ENCODE results near the gene FHL2. TPM values are rescaled to one million over a fixed set of nuclear protein-coding genes. Genes with fewer than 3 reads are reported as not detected.

FHL2 gene
- total and polyA plus RNA-seq, 9 of the 15 experiments (the other 6 are each of a cell fraction or from before 2014, with no cell fraction given), result 7.5 to 33.1 (median 23.9) TPM

GRCh38 chr2:105328281-105329196, 70.3 kb downstream of the FHL2 start (continued):
- TF ChIP-seq ZNF644 (tag; IDR thresholded peaks at IDR 0.05; ENCODE audit: low read depth) (no peak), CEBPZ (IDR thresholded peaks at IDR 0.05; ENCODE audit: borderline replicate concordance, low read depth, low read length) (no peak), KLF16 (IDR thresholded peaks at IDR 0.05) (no peak), MAZ (CRISPR knock-in tag; conservative IDR thresholded peaks at IDR 0.05 in 1 of 2, IDR thresholded peaks at IDR 0.05 in 1 of 2) (no peak), HMBOX1 (IDR thresholded peaks at IDR 0.05) (no peak), NCOA6 (IDR thresholded peaks at IDR 0.05) (no peak), ZFP36 (IDR thresholded peaks at IDR 0.05; ENCODE audit: low read depth, low read length, partially characterized antibody) (no peak), NCOA4 (IDR thresholded peaks at IDR 0.05; ENCODE audit: partially characterized antibody) (no peak), RBM34 (IDR thresholded peaks at IDR 0.05; ENCODE audit: borderline replicate concordance, insufficient read depth, low read length) (no peak), ZNF165 (CRISPR knock-in tag; IDR thresholded peaks at IDR 0.05; ENCODE audit: borderline replicate concordance) (no peak), YBX1 (IDR thresholded peaks at IDR 0.05) (no peak), ZNF24 (IDR thresholded peaks at IDR 0.05) (no peak), CREM (IDR thresholded peaks at IDR 0.05; ENCODE audit: low read depth) (no peak), TAL1 (IDR thresholded peaks at IDR 0.05) (no peak), ZBTB8A (IDR thresholded peaks at IDR 0.05; ENCODE audit: partially characterized antibody) (no peak), SMARCA5 (IDR thresholded peaks at IDR 0.05) (peak; percentile 80), MAX (CRISPR knock-in tag; IDR thresholded peaks at IDR 0.05) (peak; percentile 81), NR1H2 (CRISPR knock-in tag; IDR thresholded peaks at IDR 0.05) (no peak), ZNF384 (IDR thresholded peaks at IDR 0.05; ENCODE audit: low read depth, low read length) (no peak), FOXP4 (CRISPR knock-in tag; IDR thresholded peaks at IDR 0.05; ENCODE audit: borderline replicate concordance) (0 out of 2 replicates have a peak, but pooled peaks have one; percentile 47), FOXM1 (IDR thresholded peaks at IDR 0.05; ENCODE audit: low read depth) (no peak), FOXM1 (CRISPR knock-in tag; IDR thresholded peaks at IDR 0.05; ENCODE audit: low read depth) (no peak), TCFL5 (CRISPR knock-in tag; conservative IDR thresholded peaks at IDR 0.05) (no peak)
